LNCaP clone FGC (cell line): ENCODE results near the gene OR4K14.
"Not testable (repeated sequence)": the region's sequence is repeated elsewhere in the genome, so short reads cannot be mapped to it uniquely, and the experiment has no call there.

Experiments
- DNase-seq: peaks from one replicate; pipeline ENCODE4 v3.0.0-alpha.2; 2011; ENCODE audit warnings: low read depth
- H3K4me3 ChIP-seq: 2 replicates; pipeline ENCODE4 v1.5.1; 2011; ENCODE audit warnings: mild to moderate bottlenecking, low read depth, low read length, control low read depth
- CTCF ChIP-seq: IDR thresholded peaks from 2 replicates; pipeline ENCODE4 v1.5.1; 2012; ENCODE audit warnings: mild to moderate bottlenecking; ENCODE audit not compliant: control insufficient read depth, insufficient read depth; ENCODE audit errors: extremely low read depth

The OR4K14 gene

DNA sequence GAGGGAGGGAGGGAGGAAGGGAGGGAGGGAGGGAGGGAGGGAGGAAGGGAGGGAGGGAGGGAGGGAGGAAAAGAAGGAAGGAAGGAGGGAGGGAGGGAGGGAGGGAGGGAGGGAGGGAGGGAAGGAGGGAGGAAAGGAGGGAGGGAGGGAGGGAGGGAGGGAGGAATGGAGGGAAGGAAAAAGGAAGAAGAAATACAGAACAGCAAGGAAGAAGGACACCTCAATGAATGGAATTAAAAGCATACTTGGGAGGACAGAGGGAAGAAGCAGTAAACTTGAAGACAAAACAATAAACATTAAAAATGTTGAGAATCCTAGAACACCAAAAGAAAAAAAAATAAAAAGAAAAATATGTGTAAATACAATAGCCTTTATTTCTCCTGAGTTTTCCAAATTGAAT is 11.0 kb downstream of the OR4K14 start:
- TF ChIP-seq CTCF: no peak
- no peak for DNase-seq
- H3K4me3 ChIP-seq: no peak overlapping the region

DNA sequence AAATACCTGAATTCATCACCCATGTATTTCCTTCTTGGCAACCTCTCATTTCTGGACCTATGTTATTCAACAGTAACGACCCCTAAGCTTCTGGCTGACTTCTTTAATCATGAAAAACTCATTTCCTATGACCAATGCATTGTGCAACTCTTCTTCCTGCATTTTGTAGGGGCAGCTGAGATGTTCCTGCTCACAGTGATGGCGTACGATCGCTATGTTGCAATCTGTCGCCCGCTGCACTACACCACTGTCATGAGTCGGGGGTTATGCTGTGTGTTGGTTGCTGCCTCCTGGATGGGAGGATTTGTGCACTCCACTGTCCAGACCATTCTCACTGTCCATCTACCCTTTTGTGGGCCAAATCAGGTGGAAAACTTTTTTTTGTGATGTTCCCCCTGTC is 16.8 kb downstream of the OR4K14 start:
- no peak for DNase-seq
- TF ChIP-seq CTCF: no peak
- no peak overlapping the region for H3K4me3 ChIP-seq

DNA sequence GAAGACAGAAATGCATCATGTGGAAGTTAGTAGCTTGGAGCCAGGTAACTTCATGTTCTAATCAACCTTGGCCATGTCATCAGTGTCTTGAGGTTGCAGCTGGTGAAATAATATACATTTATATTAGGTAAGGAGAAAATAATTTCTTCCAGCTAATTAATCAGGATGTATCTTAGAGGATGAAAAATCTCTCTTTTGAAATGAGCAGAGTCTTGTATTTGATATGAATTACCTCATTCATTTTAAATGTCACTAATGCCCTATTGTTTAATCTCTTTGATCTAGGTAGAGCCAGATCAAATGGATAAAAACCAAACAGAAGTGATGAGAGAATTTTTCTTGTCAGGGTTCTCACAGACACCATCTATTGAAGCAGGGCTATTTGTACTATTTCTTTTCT is 17.2 kb downstream of the OR4K14 start, which contains the start of gene OR4Q2:
Gene OR4Q2 (plus strand): TSS at position 301 of the 400 bp plus-strand sequence.
- TF ChIP-seq CTCF: no peak
- H3K4me3 ChIP-seq: no peak within 1 kb of the TSS
- no peak for DNase-seq

GRCh38 chr14:19993438-19993837 is 25.7 kb downstream of the OR4K14 start:
- H3K4me3 ChIP-seq: no peak overlapping the region
- no peak for DNase-seq
- TF ChIP-seq CTCF: no peak

DNA sequence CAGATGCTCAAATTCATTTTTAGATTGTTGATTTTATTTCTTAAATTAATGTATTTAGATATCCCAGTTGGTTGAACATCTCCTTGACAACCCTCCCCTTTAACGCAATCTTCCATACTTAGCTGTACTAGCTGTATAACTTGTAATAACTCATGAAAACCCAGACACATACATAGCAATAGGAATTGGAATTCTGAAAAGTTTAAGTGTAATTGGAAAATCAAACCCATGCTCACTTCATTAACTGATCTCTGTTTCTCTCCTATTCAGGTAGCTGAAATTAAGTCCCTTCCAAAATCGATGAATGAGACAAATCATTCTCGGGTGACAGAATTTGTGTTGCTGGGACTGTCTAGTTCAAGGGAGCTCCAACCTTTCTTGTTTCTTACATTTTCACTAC is 43.8 kb downstream of the OR4K14 start, which contains the start of gene OR4K15:
Gene OR4K15 (plus strand): TSS at position 301 of the 400 bp plus-strand sequence. CDS start 0 bp downstream, at position 301.
- DNase-seq: no peak
- TF ChIP-seq CTCF: no peak

GRCh38 chr14:19974844-19975243 is 44.3 kb downstream of the OR4K14 start:
- no peak overlapping the region for H3K4me3 ChIP-seq
- DNase-seq: no peak
- TF ChIP-seq CTCF: no peak

More for the DNA sequence above, 43.8 kb downstream of the OR4K14 start, which contains the start of gene OR4K15:
- H3K4me3 ChIP-seq: no peak within 1 kb of the TSS

DNA sequence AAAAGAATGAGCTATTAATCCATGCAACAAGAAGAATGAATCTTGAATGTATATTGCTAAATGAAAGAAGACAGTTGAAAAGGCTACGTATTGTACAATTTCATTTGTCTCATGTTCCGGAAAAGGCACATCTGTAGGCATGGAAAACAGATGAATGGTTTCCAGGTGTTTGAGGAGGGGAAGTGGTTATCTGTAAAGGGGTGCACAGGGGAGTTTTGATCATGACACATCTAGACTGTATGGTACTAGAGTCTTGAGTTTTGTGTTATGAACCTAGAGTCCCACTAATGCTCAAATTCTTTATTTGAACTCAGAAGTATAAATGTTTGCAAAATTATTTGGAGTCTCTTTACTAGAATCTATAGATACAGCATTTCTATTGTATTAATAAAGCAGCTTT is 49.4 kb downstream of the OR4K14 start:
- H3K4me3 ChIP-seq, DNase-seq: not testable (repeated sequence)
